ENCODE results near the gene PFKFB3.
A peak's percentile ranks its signal among the peaks of the same experiment; 100 is the strongest.

PFKFB3 gene

GRCh38 chr10:6179078-6179477 lies 23.7 kb upstream of the PFKFB3 start:
- H3K4me2 ChIP-seq (ENCODE audit: low read length), result no peak overlapping the region
- H3K18ac ChIP-seq (ENCODE audit: low read length), result no peak overlapping the region
- no peaks in the 10 kb centered on the region for H3K27me3 ChIP-seq (ENCODE audit: insufficient read depth, low read length, poor library complexity)
- no peaks in the 10 kb centered on the region for H3K36me3 ChIP-seq (ENCODE audit: control insufficient read depth, insufficient read depth, low read length)
- no peak overlapping the region for H4K5ac ChIP-seq (ENCODE audit: low read length)
- H3K23ac ChIP-seq (ENCODE audit: low read length), result no peak overlapping the region
- H4K8ac ChIP-seq (ENCODE audit: low read depth, low read length), result no peak overlapping the region
- H3K4ac ChIP-seq (ENCODE audit: low read depth, low read length), result no peak overlapping the region
- no peak for DNase-seq
- no peak overlapping the region for H2AK5ac ChIP-seq (ENCODE audit: low read length)
- peaks cover 7% of the 10 kb centered on the region for H3K79me1 ChIP-seq (ENCODE audit: low read length)
- H3K4me3 ChIP-seq (ENCODE audit: low read length), result no peak overlapping the region
- no peak overlapping the region for H3K27ac ChIP-seq (ENCODE audit: low read depth, low read length)
- no peaks in the 10 kb centered on the region for H3K79me2 ChIP-seq (ENCODE audit: control insufficient read depth, insufficient read depth, low read length)
- no peak overlapping the region for H3K56ac ChIP-seq (ENCODE audit: low read length)
- H3K9ac ChIP-seq (ENCODE audit: low read length), result no peak overlapping the region
- no peak overlapping the region for H2BK120ac ChIP-seq (ENCODE audit: low read depth, low read length)
- no peak overlapping the region for H2BK15ac ChIP-seq (replicated peaks; ENCODE audit: low read depth)
- H3K4me1 ChIP-seq (ENCODE audit: control insufficient read depth, low read depth, low read length), result no peaks in the 10 kb centered on the region
- no CpG with 5 or more reads among the region's 8 CpGs for WGBS (ENCODE audit: extremely low coverage, insufficient coverage, low lambda C conversion rate)
- H2BK5ac ChIP-seq (ENCODE audit: low read length), result no peak overlapping the region

- Histone ChIP-seq H3K27me3 (ENCODE audit: insufficient read depth, low read length, poor library complexity) (no peaks in the 10 kb centered on the region), H2AK5ac (ENCODE audit: low read length) (no peak overlapping the region), H4K5ac (ENCODE audit: low read length) (no peak overlapping the region), H3K4me2 (ENCODE audit: low read length) (no peak overlapping the region), H2BK15ac (replicated peaks; ENCODE audit: low read depth) (no peak overlapping the region), H3K4me1 (ENCODE audit: control insufficient read depth, low read depth, low read length) (no peaks in the 10 kb centered on the region), H2BK5ac (ENCODE audit: low read length) (no peak overlapping the region), H3K27ac (ENCODE audit: low read depth, low read length) (no peak overlapping the region), H3K79me2 (ENCODE audit: control insufficient read depth, insufficient read depth, low read length) (no peaks in the 10 kb centered on the region), H4K8ac (ENCODE audit: low read depth, low read length) (no peak overlapping the region), H3K79me1 (ENCODE audit: low read length) (peaks cover 5% of the 10 kb centered on the region), H3K4ac (ENCODE audit: low read depth, low read length) (no peak overlapping the region), H3K4me3 (ENCODE audit: low read length) (no peak overlapping the region), H3K36me3 (ENCODE audit: control insufficient read depth, insufficient read depth, low read length) (no peaks in the 10 kb centered on the region), H3K23ac (ENCODE audit: low read length) (no peak overlapping the region), H2BK120ac (ENCODE audit: low read depth, low read length) (no peak overlapping the region), H3K56ac (ENCODE audit: low read length) (no peak overlapping the region), H3K9ac (ENCODE audit: low read length) (no peak overlapping the region), H3K18ac (ENCODE audit: low read length) (no peak overlapping the region)
- DNase-seq, result no peak
- WGBS (ENCODE audit: extremely low coverage, insufficient coverage, low lambda C conversion rate), result no CpG with 5 or more reads among the region's 4 CpGs
Measured at GRCh38 chr10:6180480-6181110, 22.1 kb upstream of the PFKFB3 start.

GRCh38 chr10:6181249-6181648 lies 21.5 kb upstream of the PFKFB3 start:
- Histone ChIP-seq H2AK5ac (ENCODE audit: low read length) (no peak overlapping the region), H4K5ac (ENCODE audit: low read length) (no peak overlapping the region), H2BK15ac (replicated peaks; ENCODE audit: low read depth) (no peak overlapping the region), H3K4me3 (ENCODE audit: low read length) (no peak overlapping the region), H2BK120ac (ENCODE audit: low read depth, low read length) (no peak overlapping the region), H4K8ac (ENCODE audit: low read depth, low read length) (no peak overlapping the region), H3K18ac (ENCODE audit: low read length) (no peak overlapping the region), H3K4me1 (ENCODE audit: control insufficient read depth, low read depth, low read length) (no peaks in the 10 kb centered on the region), H3K36me3 (ENCODE audit: control insufficient read depth, insufficient read depth, low read length) (no peaks in the 10 kb centered on the region), H2BK5ac (ENCODE audit: low read length) (no peak overlapping the region), H3K27me3 (ENCODE audit: insufficient read depth, low read length, poor library complexity) (no peaks in the 10 kb centered on the region), H3K4me2 (ENCODE audit: low read length) (no peak overlapping the region), H3K79me1 (ENCODE audit: low read length) (peaks cover 2% of the 10 kb centered on the region), H3K27ac (ENCODE audit: low read depth, low read length) (no peak overlapping the region), H3K9ac (ENCODE audit: low read length) (no peak overlapping the region), H3K56ac (ENCODE audit: low read length) (no peak overlapping the region), H3K23ac (ENCODE audit: low read length) (no peak overlapping the region), H3K79me2 (ENCODE audit: control insufficient read depth, insufficient read depth, low read length) (no peaks in the 10 kb centered on the region), H3K4ac (ENCODE audit: low read depth, low read length) (no peak overlapping the region)
- DNase-seq, result no peak
- WGBS (ENCODE audit: extremely low coverage, insufficient coverage, low lambda C conversion rate), result no CpG with 5 or more reads among the region's 6 CpGs

GRCh38 chr10:6182454-6183098 lies 20.2 kb upstream of the PFKFB3 start:
- no peak for DNase-seq
- H3K18ac ChIP-seq (ENCODE audit: low read length), result no peak overlapping the region

GRCh38 chr10:6185039-6185716 lies 17.6 kb upstream of the PFKFB3 start:
- Histone ChIP-seq H3K36me3 (ENCODE audit: control insufficient read depth, insufficient read depth, low read length) (no peaks in the 10 kb centered on the region), H3K9ac (ENCODE audit: low read length) (no peak overlapping the region), H3K27me3 (ENCODE audit: insufficient read depth, low read length, poor library complexity) (no peaks in the 10 kb centered on the region), H3K79me1 (ENCODE audit: low read length) (no peaks in the 10 kb centered on the region), H2BK5ac (ENCODE audit: low read length) (no peak overlapping the region), H2BK15ac (replicated peaks; ENCODE audit: low read depth) (no peak overlapping the region), H2BK120ac (ENCODE audit: low read depth, low read length) (no peak overlapping the region), H4K8ac (ENCODE audit: low read depth, low read length) (no peak overlapping the region), H3K56ac (ENCODE audit: low read length) (no peak overlapping the region), H3K23ac (ENCODE audit: low read length) (no peak overlapping the region), H3K4me3 (ENCODE audit: low read length) (no peak overlapping the region), H3K18ac (ENCODE audit: low read length) (no peak overlapping the region), H4K5ac (ENCODE audit: low read length) (no peak overlapping the region), H3K4me2 (ENCODE audit: low read length) (no peak overlapping the region), H3K79me2 (ENCODE audit: control insufficient read depth, insufficient read depth, low read length) (no peaks in the 10 kb centered on the region), H3K4me1 (ENCODE audit: control insufficient read depth, low read depth, low read length) (no peaks in the 10 kb centered on the region), H3K4ac (ENCODE audit: low read depth, low read length) (no peak overlapping the region), H2AK5ac (ENCODE audit: low read length) (no peak overlapping the region), H3K27ac (ENCODE audit: low read depth, low read length) (no peak overlapping the region)
- peak; percentile 75 for DNase-seq
- no CpG with 5 or more reads among the region's 18 CpGs for WGBS (ENCODE audit: extremely low coverage, insufficient coverage, low lambda C conversion rate)

More at GRCh38 chr10:6182454-6183098, 20.2 kb upstream of the PFKFB3 start:
- WGBS (ENCODE audit: extremely low coverage, insufficient coverage, low lambda C conversion rate), result no CpG with 5 or more reads among the region's 16 CpGs
- H2BK15ac ChIP-seq (replicated peaks; ENCODE audit: low read depth), result no peak overlapping the region
- no peak overlapping the region for H4K5ac ChIP-seq (ENCODE audit: low read length)
- no peak overlapping the region for H3K27ac ChIP-seq (ENCODE audit: low read depth, low read length)
- no peak overlapping the region for H3K4ac ChIP-seq (ENCODE audit: low read depth, low read length)
- no peak overlapping the region for H3K23ac ChIP-seq (ENCODE audit: low read length)
- no peaks in the 10 kb centered on the region for H3K79me2 ChIP-seq (ENCODE audit: control insufficient read depth, insufficient read depth, low read length)
- peaks cover 2% of the 10 kb centered on the region for H3K79me1 ChIP-seq (ENCODE audit: low read length)
- no peaks in the 10 kb centered on the region for H3K36me3 ChIP-seq (ENCODE audit: control insufficient read depth, insufficient read depth, low read length)
- no peak overlapping the region for H2AK5ac ChIP-seq (ENCODE audit: low read length)
- H2BK120ac ChIP-seq (ENCODE audit: low read depth, low read length), result no peak overlapping the region
- no peak overlapping the region for H2BK5ac ChIP-seq (ENCODE audit: low read length)
- H3K27me3 ChIP-seq (ENCODE audit: insufficient read depth, low read length, poor library complexity), result no peaks in the 10 kb centered on the region
- no peak overlapping the region for H3K4me2 ChIP-seq (ENCODE audit: low read length)
- H4K8ac ChIP-seq (ENCODE audit: low read depth, low read length), result no peak overlapping the region
- H3K9ac ChIP-seq (ENCODE audit: low read length), result no peak overlapping the region
- H3K56ac ChIP-seq (ENCODE audit: low read length), result no peak overlapping the region
- H3K4me3 ChIP-seq (ENCODE audit: low read length), result no peak overlapping the region
- H3K4me1 ChIP-seq (ENCODE audit: control insufficient read depth, low read depth, low read length), result no peaks in the 10 kb centered on the region

All from mesendoderm (in vitro differentiated cells).